H9 (cell line): ENCODE results near the gene EIF4H. TPM values are rescaled to one million over a fixed set of nuclear protein-coding genes. Genes with fewer than 3 reads are reported as not detected.

ENCODE experiments used
- DNase-seq: peaks from one replicate; pipeline ENCODE4 v3.0.0-alpha.2; 2017
- H2AFZ ChIP-seq: one replicate; pipeline ENCODE4 v1.6.1; 2013; ENCODE audit warnings: mild to moderate bottlenecking, low read length, control low read depth, moderate library complexity
- H2AK5ac ChIP-seq: 2 replicates; pipeline ENCODE4 v1.6.1; 2013; ENCODE audit warnings: low read length, control low read depth, mixed read lengths; ENCODE audit not compliant: insufficient read length
- H2BK120ac ChIP-seq: one replicate; pipeline ENCODE4 v1.6.1; 2013; ENCODE audit warnings: low read depth, mild to moderate bottlenecking, low read length, control low read depth, inconsistent platforms; ENCODE audit not compliant: poor library complexity, severe bottlenecking
- H2BK12ac ChIP-seq: 2 replicates; pipeline ENCODE4 v1.6.1; 2013; ENCODE audit warnings: low read length, control low read depth, mixed read lengths, low read depth; ENCODE audit not compliant: insufficient read length
- H2BK15ac ChIP-seq: 2 replicates; pipeline ENCODE4 v1.6.1; 2013; ENCODE audit warnings: low read depth, low read length, control low read depth
- H2BK20ac ChIP-seq: one replicate; pipeline ENCODE4 v1.6.1; 2013; ENCODE audit warnings: low read depth, mild to moderate bottlenecking, low read length, control low read depth, inconsistent platforms; ENCODE audit not compliant: poor library complexity, severe bottlenecking
- H2BK5ac ChIP-seq: 2 replicates; pipeline ENCODE4 v1.6.1; 2013; ENCODE audit warnings: low read length, control low read depth, mixed read lengths; ENCODE audit not compliant: insufficient read length
- H3K14ac ChIP-seq: 2 replicates; pipeline ENCODE4 v1.6.1; 2013; ENCODE audit warnings: low read length, control low read depth; ENCODE audit not compliant: insufficient read depth
- H3K18ac ChIP-seq: 2 replicates; pipeline ENCODE4 v1.6.1; 2013; ENCODE audit warnings: low read depth, mild to moderate bottlenecking, mixed read lengths, low read length, control low read depth; ENCODE audit not compliant: insufficient read length
- H3K23ac ChIP-seq: 2 replicates; pipeline ENCODE4 v1.6.1; 2013; ENCODE audit warnings: low read length, control low read depth, mixed read lengths, low read depth; ENCODE audit not compliant: insufficient read length
- H3K23me2 ChIP-seq: 2 replicates; pipeline ENCODE4 v1.6.1; 2013; ENCODE audit warnings: low read depth, mild to moderate bottlenecking, mixed read lengths, low read length, control low read depth; ENCODE audit not compliant: insufficient read length, poor library complexity, severe bottlenecking
- H3K27ac ChIP-seq: 2 replicates; pipeline ENCODE4 v1.5.1; 2013; ENCODE audit warnings: low read length, control low read depth, mixed read lengths, low read depth; ENCODE audit not compliant: insufficient read length
- H3K27me3 ChIP-seq: 2 replicates; pipeline ENCODE4 v1.6.1; 2013; ENCODE audit warnings: low read length, control low read depth, inconsistent platforms; ENCODE audit not compliant: insufficient read depth
- H3K4ac ChIP-seq: 2 replicates; pipeline ENCODE4 v1.6.1; 2013; ENCODE audit warnings: low read depth, mild to moderate bottlenecking, control low read depth, inconsistent platforms, low read length, moderate library complexity
- H3K4me1 ChIP-seq: 2 replicates; pipeline ENCODE4 v1.6.1; 2013; ENCODE audit warnings: low read length, control low read depth, inconsistent platforms; ENCODE audit not compliant: insufficient read depth
- H3K4me2 ChIP-seq: 2 replicates; pipeline ENCODE4 v1.6.1; 2013; ENCODE audit warnings: low read length, control low read depth, mixed read lengths; ENCODE audit not compliant: insufficient read length, insufficient read depth
- H3K56ac ChIP-seq: 2 replicates; pipeline ENCODE4 v1.6.1; 2013; ENCODE audit warnings: low read depth, mild to moderate bottlenecking, mixed read lengths, low read length, control low read depth; ENCODE audit not compliant: insufficient read length
- H3K79me1 ChIP-seq: 2 replicates; pipeline ENCODE4 v1.6.1; 2013; ENCODE audit warnings: low read depth, mild to moderate bottlenecking, moderate library complexity, low read length, control low read depth, inconsistent platforms; ENCODE audit not compliant: insufficient read depth, poor library complexity, severe bottlenecking
- H3K79me2 ChIP-seq: 2 replicates; pipeline ENCODE4 v1.6.1; 2013; ENCODE audit warnings: low read length, control low read depth, inconsistent platforms; ENCODE audit not compliant: insufficient read depth
- H3K9ac ChIP-seq: 2 replicates; pipeline ENCODE4 v1.6.1; 2013; ENCODE audit warnings: low read length, control low read depth, mixed read lengths; ENCODE audit not compliant: insufficient read length; ENCODE audit errors: extremely low read depth
- H3K9me3 ChIP-seq: one replicate; pipeline ENCODE4 v1.6.1; 2013; ENCODE audit warnings: low read depth, low read length, inconsistent platforms; ENCODE audit not compliant: control insufficient read depth
- H3T11ph ChIP-seq: one replicate; pipeline ENCODE4 v1.6.1; 2013; ENCODE audit warnings: mild to moderate bottlenecking, low read length, control low read depth, inconsistent platforms
- H4K20me1 ChIP-seq: one replicate; pipeline ENCODE4 v1.6.1; 2013; ENCODE audit not compliant: control insufficient read depth, insufficient read length, insufficient read depth
- H4K5ac ChIP-seq: 2 replicates; pipeline ENCODE4 v1.6.1; 2013; ENCODE audit warnings: low read depth, mild to moderate bottlenecking, mixed read lengths, low read length, control low read depth; ENCODE audit not compliant: insufficient read length
- H4K8ac ChIP-seq: replicated peaks from 2 replicates; pipeline ENCODE4 v1.6.1; 2013; ENCODE audit warnings: low read length, control low read depth, mixed read lengths, low read depth; ENCODE audit not compliant: insufficient read length
- H4K91ac ChIP-seq: 2 replicates; pipeline ENCODE4 v1.6.1; 2013; ENCODE audit warnings: low read depth, mild to moderate bottlenecking, moderate library complexity, mixed read lengths, low read length, control low read depth; ENCODE audit not compliant: insufficient read length
- H3K27ac Mint-ChIP-seq, 3 experiments: 2 replicates in 2 of 3; 3 replicates in 1 of 3; pipeline ENCODE4 v1.8.0; 2020 to 2021; ENCODE audit warnings: mixed read lengths in 3 of 3, mild to moderate bottlenecking in 1 of 3, moderate library complexity in 1 of 3
- H3K27me3 Mint-ChIP-seq: 2 replicates; pipeline ENCODE4 v1.8.0; 2021; ENCODE audit warnings: low read depth, mild to moderate bottlenecking, moderate library complexity, mixed read lengths
- H3K36me3 Mint-ChIP-seq, 3 experiments: 2 replicates in 2 of 3; 3 replicates in 1 of 3; pipeline ENCODE4 v1.8.0; 2020 to 2021; ENCODE audit warnings: low read depth in 3 of 3, mixed read lengths in 3 of 3; ENCODE audit not compliant: insufficient read depth in 1 of 3
- H3K4me1 Mint-ChIP-seq, 2 experiments: 2 replicates each; pipeline ENCODE4 v1.8.0; 2020; ENCODE audit warnings: mixed read lengths in 2 of 2
- H3K4me3 Mint-ChIP-seq, 2 experiments: 2 replicates in 1 of 2; 3 replicates in 1 of 2; pipeline ENCODE4 v1.8.0; 2020 to 2021; ENCODE audit warnings: mild to moderate bottlenecking in 2 of 2, mixed read lengths in 2 of 2, moderate library complexity in 1 of 2
- H3K9me3 Mint-ChIP-seq, 2 experiments: 2 replicates in 1 of 2; 3 replicates in 1 of 2; pipeline ENCODE4 v1.8.0; 2020; ENCODE audit warnings: mild to moderate bottlenecking in 2 of 2, mixed read lengths in 2 of 2, moderate library complexity in 1 of 2
- CTCF ChIP-seq: fragments of 200-600 bp; sonication (generic); conservative IDR thresholded peaks from 3 replicates; pipeline ENCODE4 v1.8.0; 2021; ENCODE audit warnings: antibody characterized with exemption, mild to moderate bottlenecking
- WGBS: extraction: QIAGEN DNeasy Blood & Tissue Kit; methylation state at CpG from one replicate; pipeline ENCODE4 v1.1.7; 2013; ENCODE audit warnings: missing lambda C conversion rate, low lambda C conversion rate, mixed read lengths; ENCODE audit not compliant: insufficient read length; ENCODE audit errors: extremely low coverage; 5-methylcytosine and 5-hydroxymethylcytosine counted together
- total RNA-seq: library from RNA; stranded (reverse); gene quantifications from 2 replicates; pipeline ENCODE4 v1.2.1, GENCODE V29; 2021

EIF4H gene
- total RNA-seq, 1 experiment from 2014 or later: 363 TPM

GRCh38 chr7:74183653-74184450, 9.7 kb downstream of the EIF4H start:
- Histone ChIP-seq H3K9me3 (no peaks in the 10 kb centered on the region), H3K23ac (no peak overlapping the region), H2BK20ac (no peak overlapping the region), H3K56ac (no peak overlapping the region), H2AFZ (no peak overlapping the region), H3K4me2 (no peak overlapping the region), H3K9ac (no peak overlapping the region), H4K8ac (no peak overlapping the region), H2BK15ac (no peak overlapping the region), H2AK5ac (no peak overlapping the region), H4K5ac (no peak overlapping the region), H2BK5ac (no peak overlapping the region), H3K23me2 (no peaks in the 10 kb centered on the region), H3K27me3 (no peaks in the 10 kb centered on the region), H3K79me1 (peaks cover 22% of the 10 kb centered on the region), H3K14ac (no peak overlapping the region), H4K20me1 (no peaks in the 10 kb centered on the region), H2BK12ac (no peak overlapping the region), H3T11ph (no peak overlapping the region), H3K79me2 (peaks cover 73% of the 10 kb centered on the region), H3K27ac (no peak overlapping the region), H3K18ac (no peak overlapping the region), H2BK120ac (no peak overlapping the region), H3K4ac (no peak overlapping the region), H3K4me1 (no peaks in the 10 kb centered on the region; the same call in 1 of the 2 replicates), H4K91ac (no peak overlapping the region)
- DNase-seq: no peak
- H3K4me1 Mint-ChIP-seq: peaks cover 31 to 32% of the 10 kb centered on the region in 2 experiments
- H3K4me3 Mint-ChIP-seq: no peak overlapping the region
- no peaks in the 10 kb centered on the region; a peak in 1 of 5 replicates for H3K9me3 Mint-ChIP-seq
- TF ChIP-seq CTCF: peak; percentile 65
- no peaks in the 10 kb centered on the region for H3K27me3 Mint-ChIP-seq
- peaks cover 19 to 54% (median 49%) of the 10 kb centered on the region in 3 experiments for H3K36me3 Mint-ChIP-seq
- H3K27ac Mint-ChIP-seq: peak overlapping the region in 1 of 3 experiments; percentile 56; a peak in 3 of 7 replicates
- WGBS: no CpG with 5 or more reads among the region's 7 CpGs
